ENCODE measurements around the gene MYRF.

- no peak for TF ChIP-seq CTCF (IDR thresholded peaks at IDR 0.05)
- no peak for TF ChIP-seq POLR2A (IDR thresholded peaks at IDR 0.05)
Observed at GRCh38 chr11:61837411-61838005, 85.1 kb downstream of the MYRF start.

Data from heart left ventricle (tissue), 13 donors.